GM19043 (cell line): ENCODE data around the gene TENT5C.

ENCODE experiments used
- ATAC-seq: cut with Tn5 transposase; IDR thresholded peaks from one replicate; pipeline ENCODE4 v1.9.1; 2021; ENCODE audit warnings: low read depth; ENCODE audit not compliant: unreplicated experiment

TENT5C gene

DNA sequence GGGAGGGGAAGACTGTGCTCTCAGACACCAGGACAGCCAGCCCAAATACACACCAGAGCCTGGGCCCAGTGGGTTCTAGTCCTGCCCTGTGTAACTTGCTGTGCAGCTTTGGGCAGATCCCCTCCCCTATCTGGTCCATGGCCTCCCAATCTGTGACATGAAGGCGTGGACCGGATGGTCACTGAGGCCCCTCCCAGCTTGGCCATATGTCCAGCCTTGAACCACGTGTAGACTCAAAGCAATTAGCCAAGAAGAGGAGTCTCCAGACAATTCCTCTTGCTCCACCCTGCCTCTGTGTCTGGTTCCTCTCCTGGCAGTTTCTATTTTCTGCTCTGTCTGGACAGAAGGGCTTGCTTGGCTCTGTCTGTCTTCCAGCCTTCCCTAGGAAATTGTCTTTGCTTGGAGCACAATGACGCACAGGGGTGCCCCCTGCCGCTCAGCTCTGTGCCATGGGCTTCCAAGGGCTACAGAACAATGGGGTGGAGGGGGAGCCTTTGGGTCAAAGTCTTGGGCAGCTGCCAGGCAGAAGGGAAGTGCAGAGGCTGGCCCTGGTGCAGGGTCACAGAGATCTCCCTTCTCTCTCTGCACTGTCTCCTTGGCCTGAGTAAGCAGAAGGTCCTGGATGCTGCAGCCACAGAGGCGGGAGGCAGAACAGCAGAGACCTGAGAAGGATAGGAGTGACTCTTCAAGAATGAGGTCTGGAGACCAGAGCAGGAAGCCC is 66.1 kb downstream of the TENT5C start:
- ATAC-seq = no peak

DNA sequence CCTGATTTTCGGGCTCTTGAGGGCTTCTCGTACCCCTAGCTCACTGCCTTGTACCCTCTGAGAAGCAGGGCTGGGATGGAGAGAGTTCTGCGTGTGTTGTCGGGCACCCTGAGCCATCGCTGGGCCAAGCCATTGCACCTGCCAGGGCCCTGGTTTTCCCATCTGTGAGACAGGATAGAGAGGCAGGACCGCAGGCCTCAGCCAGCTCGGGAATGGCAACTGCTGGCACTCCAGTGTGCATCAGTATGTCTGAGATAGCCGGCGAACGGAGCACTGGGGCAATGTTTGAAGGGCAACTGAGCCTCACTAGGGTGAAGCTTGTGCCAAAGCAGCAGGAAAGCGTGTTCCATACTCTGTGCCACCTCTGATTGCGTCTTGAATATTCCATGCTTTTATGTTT is 66.9 kb downstream of the TENT5C start:
- ATAC-seq = no peak

GRCh38 chr1:117673405-117673804 is 67.6 kb downstream of the TENT5C start:
- no peak for ATAC-seq

DNA sequence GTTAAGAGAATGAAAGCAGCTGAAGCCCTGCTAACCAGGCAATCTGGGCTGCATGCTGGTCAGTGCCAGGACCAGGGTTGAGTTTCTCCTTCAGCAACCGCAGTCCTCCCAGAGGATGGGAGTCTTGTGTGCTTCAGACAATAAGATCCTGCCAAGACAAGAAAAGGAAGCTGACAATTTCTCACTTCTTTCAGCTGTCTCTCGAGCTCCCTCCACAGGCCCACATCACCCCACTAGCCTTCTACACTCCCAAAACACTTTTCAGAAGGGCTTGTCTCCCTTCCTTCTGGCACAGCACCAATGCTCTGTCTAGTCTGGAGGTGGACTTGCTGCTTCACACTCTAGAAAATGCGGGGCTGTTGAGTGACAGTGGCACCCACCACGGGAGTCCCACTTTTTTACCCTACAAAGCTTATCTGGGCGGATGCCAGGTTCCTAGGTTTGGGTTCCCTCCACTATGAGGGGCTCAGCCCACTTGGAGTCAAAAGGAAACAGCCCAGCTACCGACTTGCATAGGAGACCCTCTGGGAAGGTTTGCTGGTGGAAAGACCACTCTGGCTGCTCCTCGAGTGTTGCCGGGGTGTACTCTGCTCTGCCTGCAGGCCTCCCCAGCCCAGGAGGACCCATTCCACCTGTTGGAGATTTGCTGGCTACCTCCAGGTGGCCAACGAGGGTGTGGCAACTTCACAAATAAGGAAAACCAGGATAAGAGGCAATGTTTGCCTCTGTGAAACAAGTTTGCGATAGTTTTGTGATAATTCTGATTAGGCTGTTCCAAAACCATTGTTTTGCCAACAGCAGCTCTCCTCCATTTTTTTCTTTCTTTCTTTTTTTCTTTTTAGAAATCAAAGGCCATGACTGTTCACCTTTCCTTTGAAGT is 68.9 kb downstream of the TENT5C start:
- ATAC-seq = no peak

DNA sequence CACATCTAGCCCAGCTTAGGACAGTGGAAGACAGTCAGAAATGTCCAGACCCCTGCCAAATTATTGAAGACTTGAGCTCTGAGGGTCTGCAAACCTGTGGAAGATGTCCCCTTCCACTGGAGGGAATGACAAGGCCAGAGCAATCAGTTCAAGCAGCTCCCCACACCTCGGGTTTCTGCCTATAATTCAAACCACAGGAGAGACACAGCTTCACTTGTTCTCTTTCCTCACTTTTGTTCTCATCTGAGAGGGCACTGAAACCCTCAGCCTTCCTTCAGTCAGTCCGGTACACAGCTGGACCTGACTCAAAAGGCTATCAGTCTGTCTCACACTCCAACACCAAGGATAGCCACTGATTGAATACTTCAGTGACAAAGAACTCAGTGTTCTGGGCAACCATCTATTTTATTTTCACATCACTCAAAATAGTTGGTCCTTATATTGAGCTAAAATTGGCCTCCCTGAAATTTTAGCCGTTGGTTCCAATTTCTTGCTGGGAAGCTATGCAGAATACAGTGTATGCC is 70.1 kb downstream of the TENT5C start:
- no peak for ATAC-seq

DNA sequence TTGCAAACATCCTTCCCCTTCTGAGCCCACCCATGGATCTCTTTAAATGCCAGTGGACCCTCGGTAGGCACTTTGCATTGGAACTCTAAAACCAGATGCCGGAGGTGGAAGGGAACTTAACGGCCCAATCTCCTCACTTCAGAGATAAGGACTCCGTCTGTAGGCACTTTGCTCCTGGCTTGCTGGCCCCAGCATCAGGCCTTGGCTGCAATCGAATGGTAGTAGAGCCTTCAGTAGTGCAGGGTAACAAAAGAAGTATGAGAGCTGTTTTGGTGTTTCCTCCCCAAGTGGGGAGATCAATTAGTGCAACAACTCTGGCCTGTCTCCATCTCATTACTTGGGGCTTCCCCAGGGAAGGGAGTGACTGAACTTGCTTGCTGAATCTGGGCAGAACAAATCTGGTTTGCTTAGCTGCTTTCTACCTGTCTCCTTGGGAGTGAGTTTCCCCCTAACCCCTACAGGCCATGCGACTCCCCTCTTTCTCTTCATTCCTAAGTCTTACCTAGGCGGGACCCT is 70.8 kb downstream of the TENT5C start:
- no peak for ATAC-seq
